Activated CD8-positive, alpha-beta memory T cell treated with anti-CD3 and anti-CD28 coated beads for 48 hours (primary cell): ENCODE data around the gene RNF128.

Experiments used
- DNase-seq, 3 experiments: peaks; one replicate each; pipeline ENCODE4 v3.0.0-alpha.2; 2020; ENCODE audit warnings: low read depth in 2 of 3, low spot score in 2 of 3

Gene RNF128, protein sequence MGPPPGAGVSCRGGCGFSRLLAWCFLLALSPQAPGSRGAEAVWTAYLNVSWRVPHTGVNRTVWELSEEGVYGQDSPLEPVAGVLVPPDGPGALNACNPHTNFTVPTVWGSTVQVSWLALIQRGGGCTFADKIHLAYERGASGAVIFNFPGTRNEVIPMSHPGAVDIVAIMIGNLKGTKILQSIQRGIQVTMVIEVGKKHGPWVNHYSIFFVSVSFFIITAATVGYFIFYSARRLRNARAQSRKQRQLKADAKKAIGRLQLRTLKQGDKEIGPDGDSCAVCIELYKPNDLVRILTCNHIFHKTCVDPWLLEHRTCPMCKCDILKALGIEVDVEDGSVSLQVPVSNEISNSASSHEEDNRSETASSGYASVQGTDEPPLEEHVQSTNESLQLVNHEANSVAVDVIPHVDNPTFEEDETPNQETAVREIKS

GRCh38 chrX:106726485-106727437, at the start of gene RNF128:
Gene RNF128, plus strand, starts transcription at chrX:106726701. Its CDS starts 213 bp downstream, at chrX:106726914.
- no peak for DNase-seq

GRCh38 chrX:106680716-106681115, 45.8 kb upstream of the RNF128 start:
- no peak for DNase-seq

- no peak for DNase-seq
Observed at GRCh38 chrX:106684207-106684606, 42.3 kb upstream of the RNF128 start.

DNA sequence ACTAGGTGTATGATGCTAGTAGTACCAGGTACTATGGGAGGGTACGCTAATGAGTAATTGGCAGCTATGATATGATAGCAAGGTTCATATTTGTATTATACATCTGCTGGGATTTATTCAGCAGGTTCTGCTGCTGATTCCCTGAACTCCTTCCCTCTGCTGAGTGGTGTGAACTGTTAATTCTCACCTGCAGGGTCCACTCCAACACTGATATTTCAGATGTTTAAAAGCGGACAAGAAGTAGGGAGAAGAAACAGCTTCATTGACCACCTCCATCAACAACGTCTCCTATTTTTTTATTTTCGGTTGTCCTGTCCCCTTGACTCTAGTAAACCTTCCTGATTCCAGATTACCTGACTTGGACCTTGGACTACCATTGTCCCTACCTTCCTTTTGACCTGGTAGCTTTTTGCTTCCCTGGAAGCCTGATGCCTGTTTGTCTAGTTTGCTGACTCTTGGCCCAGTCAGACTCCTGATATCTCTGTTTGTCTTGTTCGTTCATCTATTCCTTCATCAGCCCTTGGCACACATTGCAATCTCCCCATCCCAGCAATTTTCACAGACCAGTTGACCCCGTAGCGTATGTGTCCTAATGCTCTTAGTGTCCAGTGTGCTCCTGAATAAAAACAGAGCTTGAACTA, 34.0 kb upstream of the RNF128 start:
- no peak for DNase-seq

DNA sequence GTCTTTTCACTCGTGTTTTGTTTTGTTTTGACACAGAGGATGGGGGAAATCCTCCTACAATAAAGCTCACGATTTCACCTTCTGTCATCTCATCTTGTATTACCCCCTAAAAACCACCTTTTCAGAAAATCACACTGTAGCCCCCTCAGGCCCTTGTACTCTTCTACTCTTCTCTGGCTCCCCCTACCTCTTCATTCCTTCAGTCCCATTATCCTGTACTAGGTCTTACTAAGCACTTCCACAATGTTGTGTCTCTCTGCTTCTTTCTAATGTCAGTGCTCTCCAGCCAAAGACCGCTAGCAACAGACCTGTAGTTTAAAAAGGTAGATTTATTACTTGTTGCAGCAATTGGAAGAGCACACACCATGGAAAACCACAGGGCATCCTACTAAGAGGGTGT, 30.0 kb upstream of the RNF128 start:
- DNase-seq = no peak

GRCh38 chrX:106698693-106699092, 27.8 kb upstream of the RNF128 start:
- no peak for DNase-seq

GRCh38 chrX:106702636-106703035, 23.9 kb upstream of the RNF128 start:
- DNase-seq = no peak

GRCh38 chrX:106706466-106706865, 20.0 kb upstream of the RNF128 start:
- no peak for DNase-seq

GRCh38 chrX:106707771-106708454, 18.6 kb upstream of the RNF128 start:
- no peak for DNase-seq

DNA sequence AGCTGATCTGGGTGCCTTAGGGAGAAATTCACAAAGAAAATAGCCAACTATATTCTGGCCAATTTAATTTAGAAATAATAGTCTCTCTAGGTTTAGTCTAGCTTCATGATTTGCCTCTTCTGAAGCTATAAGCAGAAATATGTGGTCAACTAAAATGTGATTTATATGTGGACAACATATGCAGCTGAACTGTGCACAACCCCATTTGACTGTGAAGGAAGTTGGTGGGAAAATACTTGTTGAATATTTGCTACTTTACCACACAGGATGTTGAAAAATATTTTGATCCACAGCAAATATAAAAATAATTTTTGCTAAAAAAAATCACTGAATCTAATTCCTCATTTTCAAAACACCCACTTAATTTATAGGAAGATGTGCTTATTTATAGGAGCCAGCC, 15.7 kb upstream of the RNF128 start:
- no peak for DNase-seq

GRCh38 chrX:106711375-106711774, 15.1 kb upstream of the RNF128 start:
- no peak for DNase-seq

GRCh38 chrX:106716004-106716403, 10.5 kb upstream of the RNF128 start:
- no peak for DNase-seq

GRCh38 chrX:106716463-106716862, 10.0 kb upstream of the RNF128 start:
- DNase-seq = no peak

GRCh38 chrX:106718709-106719108, 7.8 kb upstream of the RNF128 start:
- no peak for DNase-seq

GRCh38 chrX:106725931-106726330, 570 bp upstream of the RNF128 start:
- no peak for DNase-seq

- no peak for DNase-seq
Observed at GRCh38 chrX:106728337-106728736, 1.8 kb downstream of the RNF128 start.

DNA sequence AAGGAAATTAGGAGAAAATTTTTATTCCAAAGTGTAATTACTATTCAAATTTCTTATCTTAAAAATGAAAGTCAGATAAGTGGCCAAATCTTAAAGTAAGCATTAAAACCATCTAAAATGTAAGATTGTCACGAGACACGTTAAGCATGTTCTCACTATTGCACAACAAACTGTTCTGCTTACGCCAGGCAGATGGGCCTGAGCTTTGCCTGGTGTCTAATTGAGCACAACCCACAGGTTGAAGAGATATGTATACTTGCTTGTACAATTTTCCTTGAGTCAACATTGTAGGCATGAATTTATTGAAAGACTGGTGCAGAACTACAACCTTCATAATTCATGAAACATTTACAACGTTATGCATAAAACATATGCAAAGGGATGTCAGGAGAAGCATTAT, 3.9 kb downstream of the RNF128 start:
- DNase-seq = no peak

GRCh38 chrX:106731590-106731989, 5.1 kb downstream of the RNF128 start:
- DNase-seq = no peak

GRCh38 chrX:106734827-106735226, 8.3 kb downstream of the RNF128 start:
- DNase-seq = no peak

- no peak for DNase-seq
Observed at GRCh38 chrX:106740193-106740780, 13.8 kb downstream of the RNF128 start.

GRCh38 chrX:106742193-106742592, 15.7 kb downstream of the RNF128 start:
- DNase-seq = no peak
